Esophagus squamous epithelium (tissue), 5 donors: ENCODE results near the gene DOCK1. TPM values are rescaled to one million over a fixed set of nuclear protein-coding genes. Genes with fewer than 3 reads are reported as not detected.

Experiments
- DNase-seq: peaks from one replicate; lab custom pipeline; 2025; lab: John Stamatoyannopoulos, UW
- H3K27ac ChIP-seq, 4 donors: fragments of 200-600 bp; sonication (generic); one replicate each; pipeline ENCODE4 v1.5.1; 2016 to 2019; ENCODE audit warnings: mild to moderate bottlenecking in 1 of 4
- H3K27me3 ChIP-seq, 4 donors: fragments of 200-600 bp; sonication (generic); 1 replicate in 3 of 4; 2 replicates in 1 of 4; pipeline versions ENCODE4 v1.5.1 to v1.6.0; 2017 to 2021; ENCODE audit warnings: antibody characterized with exemption in 1 of 4
- H3K36me3 ChIP-seq, 3 donors: fragments of 200-600 bp; sonication (generic); one replicate each; pipeline ENCODE4 v1.5.1; 2016 to 2019
- H3K4me1 ChIP-seq, 3 donors: fragments of 200-600 bp; sonication (generic); one replicate each; pipeline ENCODE4 v1.5.1; 2017 to 2019
- H3K4me3 ChIP-seq, 4 donors: fragments of 200-600 bp; sonication (generic); 1 replicate in 3 of 4; 2 replicates in 1 of 4; pipeline ENCODE4 v1.5.1; 2016 to 2019; ENCODE audit warnings: mild to moderate bottlenecking in 2 of 4, moderate library complexity in 1 of 4
- H3K9me3 ChIP-seq, 3 donors: fragments of 200-600 bp; sonication (generic); one replicate each; pipeline ENCODE4 v1.5.1; 2016 to 2019
- CTCF ChIP-seq, 6 experiments: fragments of 450-650 bp in 4 of 6; fragments of 200-600 bp in 2 of 6; sonication (generic) in 2 of 6; IDR thresholded peaks; one replicate each; pipeline ENCODE4 v1.5.1; 2016 to 2019; ENCODE audit warnings: antibody characterized with exemption in 6 of 6, mild to moderate bottlenecking in 4 of 6, moderate library complexity in 4 of 6
- POLR2A ChIP-seq, 4 donors: fragments of 450-650 bp; IDR thresholded peaks; one replicate each; pipeline ENCODE4 v1.6.1; 2017; ENCODE audit warnings: antibody characterized with exemption in 4 of 4, mild to moderate bottlenecking in 4 of 4, moderate library complexity in 3 of 4
- WGBS, 2 donors: methylation state at CpG; one replicate each; pipeline ENCODE4 v1.1.5; 2018; 5-methylcytosine and 5-hydroxymethylcytosine counted together
- intact Hi-C: fragments of 100-400 bp; cut with DNase I; formaldehyde crosslinking; loops from one replicate; pipeline ENCODE4 v1.15.0; 2022
- total RNA-seq, 4 donors: library from RNA; depleted of rRNA; stranded (reverse); fragments of >200 nt; gene quantifications; one replicate each; pipeline ENCODE4 v1.1.0, GENCODE V29; 2016
- donor health status: DM: yes; HTN: yes; CAD: no.

The DOCK1 gene
- total RNA-seq, 4 donors from 2014 or later: 31.8 to 83.4 (median 49.8) TPM

GRCh38 chr10:127485153-127485857, 580.1 kb downstream of the DOCK1 start:
- H3K4me1 ChIP-seq: no peaks in the 10 kb centered on the region
- no peak for TF ChIP-seq POLR2A (IDR thresholded peaks at IDR 0.05)
- TF ChIP-seq CTCF (IDR thresholded peaks at IDR 0.05): no peak
- H3K27ac ChIP-seq: no peak overlapping the region
- H3K9me3 ChIP-seq: no peaks in the 10 kb centered on the region
- intact Hi-C loops: no loop called here
- H3K27me3 ChIP-seq: peaks cover 0 to 16% (median 0%) of the 10 kb centered on the region in 4 donors
- no peaks in the 10 kb centered on the region for H3K36me3 ChIP-seq
- H3K4me3 ChIP-seq: no peak overlapping the region
- WGBS, 2 donors: 53% methylated on average over 11 of the region's 16 CpGs
- no peak for DNase-seq

- Histone ChIP-seq H3K4me3 (no peak overlapping the region), H3K9me3 (no peaks in the 10 kb centered on the region), H3K27me3 (peaks cover 0 to 20% (median 0%) of the 10 kb centered on the region in 4 donors), H3K4me1 (no peaks in the 10 kb centered on the region), H3K36me3 (no peaks in the 10 kb centered on the region), H3K27ac (no peak overlapping the region)
- intact Hi-C loops: no loop called here
- no peak for TF ChIP-seq CTCF (IDR thresholded peaks at IDR 0.05)
- no peak for DNase-seq
- 69 to 84% methylated on average over 6 of the region's 6 CpGs for WGBS, 2 donors
Observed at GRCh38 chr10:127486355-127486754, 581.1 kb downstream of the DOCK1 start.

GRCh38 chr10:127492607-127493250, 587.5 kb downstream of the DOCK1 start:
- H3K4me1 ChIP-seq: no peaks in the 10 kb centered on the region
- intact Hi-C loops: no loop called here
- no peaks in the 10 kb centered on the region for H3K9me3 ChIP-seq
- 56 to 66% methylated on average over 8 of the region's 8 CpGs for WGBS, 2 donors
- no peak for TF ChIP-seq CTCF (IDR thresholded peaks at IDR 0.05)
- no peak for TF ChIP-seq POLR2A (IDR thresholded peaks at IDR 0.05)
- H3K27ac ChIP-seq: no peak overlapping the region
- no peak overlapping the region for H3K4me3 ChIP-seq
- H3K36me3 ChIP-seq: no peaks in the 10 kb centered on the region
- peaks cover 0 to 36% (median 0%) of the 10 kb centered on the region in 4 donors for H3K27me3 ChIP-seq
- DNase-seq: no peak

GRCh38 chr10:127496035-127496434, 590.8 kb downstream of the DOCK1 start:
- 61 to 74% methylated on average over 12 to 13 of the region's 13 CpGs for WGBS, 2 donors
- no peak overlapping the region for H3K4me3 ChIP-seq
- intact Hi-C loops: no loop called here
- H3K36me3 ChIP-seq: no peaks in the 10 kb centered on the region
- no peak for TF ChIP-seq POLR2A (IDR thresholded peaks at IDR 0.05)
- no peak for TF ChIP-seq CTCF (IDR thresholded peaks at IDR 0.05)
- DNase-seq: no peak
- H3K9me3 ChIP-seq: no peaks in the 10 kb centered on the region
- no peak overlapping the region for H3K27ac ChIP-seq
- no peaks in the 10 kb centered on the region for H3K4me1 ChIP-seq
- peaks cover 0 to 37% (median 0%) of the 10 kb centered on the region in 4 donors for H3K27me3 ChIP-seq

GRCh38 chr10:127497685-127498084, 592.5 kb downstream of the DOCK1 start:
- DNase-seq: no peak
- WGBS, 2 donors: 86% methylated on average over 9 to 10 of the region's 10 CpGs
- intact Hi-C loops: no loop called here
- H3K27ac ChIP-seq: no peak overlapping the region
- H3K4me1 ChIP-seq: no peaks in the 10 kb centered on the region
- H3K36me3 ChIP-seq: no peaks in the 10 kb centered on the region
- no peaks in the 10 kb centered on the region for H3K9me3 ChIP-seq
- no peak overlapping the region for H3K4me3 ChIP-seq
- peaks cover 0 to 45% (median 0%) of the 10 kb centered on the region in 4 donors for H3K27me3 ChIP-seq
- TF ChIP-seq CTCF (IDR thresholded peaks at IDR 0.05) (no peak), POLR2A (IDR thresholded peaks at IDR 0.05) (no peak)
